Measurements from ENCODE around the gene TEKT4.

Gene TEKT4

DNA sequence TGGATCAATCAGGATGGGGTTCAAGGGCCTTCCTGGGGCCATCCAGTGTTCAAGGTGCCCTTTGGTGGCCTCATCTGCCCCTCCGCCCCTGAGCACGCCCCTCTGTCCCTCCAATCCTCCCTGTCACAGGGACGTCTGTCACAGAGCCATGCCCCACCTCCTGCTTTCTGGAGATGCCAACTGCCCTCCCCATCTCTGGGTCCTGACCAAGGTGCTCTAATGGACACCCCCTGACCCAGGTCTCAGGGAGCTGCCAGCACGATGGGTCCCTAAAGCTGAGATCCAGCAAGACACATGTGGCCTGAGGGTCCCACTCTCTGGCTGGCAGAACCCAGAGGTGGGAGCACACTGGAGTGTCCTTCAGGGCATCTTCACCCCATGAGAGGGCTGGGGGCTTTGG lies 2.1 kb upstream of the TEKT4 start:
- peaks cover 13% of the 10 kb centered on the region for H3K4me1 ChIP-seq (ENCODE audit: insufficient read depth, insufficient read length)
- no peak overlapping the region for H3K9ac ChIP-seq (ENCODE audit: insufficient read length, low read depth)
- H3K27me3 ChIP-seq (ENCODE audit: insufficient read depth, insufficient read length), result peaks cover 97% of the 10 kb centered on the region
- no peak for DNase-seq (ENCODE audit: low read depth, low spot score)
- no peak overlapping the region for H3K4me3 ChIP-seq (ENCODE audit: insufficient read length, low read depth)
- H3K9me3 ChIP-seq (ENCODE audit: insufficient read depth, low read length), result no peaks in the 10 kb centered on the region
- no peaks in the 10 kb centered on the region for H3K36me3 ChIP-seq (ENCODE audit: insufficient read depth, insufficient read length, low read length)
- no peak for TF ChIP-seq SUZ12 (IDR thresholded peaks at IDR 0.05; ENCODE audit: extremely low read depth, insufficient read depth, insufficient read length)
- no peak for TF ChIP-seq ZNF274 (IDR thresholded peaks at IDR 0.05; ENCODE audit: low read depth, low read length)
- TF ChIP-seq YY1 (IDR thresholded peaks at IDR 0.05; ENCODE audit: insufficient read depth, insufficient read length), result no peak

- no peak for TF ChIP-seq ZNF274 (IDR thresholded peaks at IDR 0.05; ENCODE audit: low read depth, low read length)
- TF ChIP-seq SUZ12 (IDR thresholded peaks at IDR 0.05; ENCODE audit: extremely low read depth, insufficient read depth, insufficient read length), result no peak
- no peak for TF ChIP-seq YY1 (IDR thresholded peaks at IDR 0.05; ENCODE audit: insufficient read depth, insufficient read length)
- DNase-seq (ENCODE audit: low read depth, low spot score), result no peak
- H3K4me3 ChIP-seq (ENCODE audit: insufficient read length, low read depth), result peak overlapping the region; percentile 65
- no peaks in the 10 kb centered on the region for H3K36me3 ChIP-seq (ENCODE audit: insufficient read depth, insufficient read length, low read length)
- H3K9me3 ChIP-seq (ENCODE audit: insufficient read depth, low read length), result peaks cover 4% of the 10 kb centered on the region; the same call in 1 of the 2 replicates
- peak overlapping the region; percentile 57 for H3K9ac ChIP-seq (ENCODE audit: insufficient read length, low read depth)
- H3K27me3 ChIP-seq (ENCODE audit: insufficient read depth, insufficient read length), result peaks cover 90% of the 10 kb centered on the region
- H3K4me1 ChIP-seq (ENCODE audit: insufficient read depth, insufficient read length), result peaks cover 13% of the 10 kb centered on the region
Measured at GRCh38 chr2:94869552-94870439, 1.4 kb upstream of the TEKT4 start.

- Histone ChIP-seq H3K9ac (ENCODE audit: insufficient read length, low read depth) (peak overlapping the region; percentile 57), H3K4me3 (ENCODE audit: insufficient read length, low read depth) (peak overlapping the region; percentile 65), H3K9me3 (ENCODE audit: insufficient read depth, low read length) (peaks cover 10% of the 10 kb centered on the region; the same call in 1 of the 2 replicates), H3K27me3 (ENCODE audit: insufficient read depth, insufficient read length) (peaks cover 82% of the 10 kb centered on the region), H3K36me3 (ENCODE audit: insufficient read depth, insufficient read length, low read length) (no peaks in the 10 kb centered on the region), H3K4me1 (ENCODE audit: insufficient read depth, insufficient read length) (peaks cover 13% of the 10 kb centered on the region)
- no peak for DNase-seq (ENCODE audit: low read depth, low spot score)
- no peak for TF ChIP-seq ZNF274 (IDR thresholded peaks at IDR 0.05; ENCODE audit: low read depth, low read length)
- TF ChIP-seq YY1 (IDR thresholded peaks at IDR 0.05; ENCODE audit: insufficient read depth, insufficient read length), result no peak
- no peak for TF ChIP-seq SUZ12 (IDR thresholded peaks at IDR 0.05; ENCODE audit: extremely low read depth, insufficient read depth, insufficient read length)
Measured at GRCh38 chr2:94870440-94871225, 597 bp upstream of the TEKT4 start.

DNA sequence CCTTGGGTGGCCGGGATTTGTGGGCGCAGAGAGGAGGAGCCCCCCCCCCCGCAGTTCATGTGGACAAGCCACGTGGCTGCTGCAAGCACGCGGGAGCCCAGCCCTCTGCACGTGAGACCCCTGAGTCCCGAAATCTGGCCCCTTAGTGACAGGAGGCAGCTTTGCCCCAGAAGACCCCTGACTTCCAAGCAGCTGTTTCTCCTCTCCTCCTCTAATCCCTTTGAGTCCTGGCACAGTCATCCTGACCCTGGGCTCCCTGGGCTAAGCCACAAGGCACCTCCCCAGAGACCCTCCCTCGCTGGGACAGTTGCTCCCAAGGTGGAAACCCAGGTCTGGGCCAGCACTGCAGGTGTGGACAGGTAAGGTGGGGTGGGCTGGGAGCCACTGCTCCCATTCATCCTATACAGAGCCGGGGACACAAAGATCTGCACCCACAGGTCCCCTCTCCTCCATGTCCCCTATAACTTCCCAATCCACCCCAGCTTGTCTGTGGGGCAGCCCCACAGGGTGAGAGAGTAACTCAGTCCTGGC lies 923 bp downstream of the TEKT4 start:
- Histone ChIP-seq H3K4me1 (ENCODE audit: insufficient read depth, insufficient read length) (peaks cover 13% of the 10 kb centered on the region), H3K9me3 (ENCODE audit: insufficient read depth, low read length) (peaks cover 10% of the 10 kb centered on the region; the same call in 1 of the 2 replicates), H3K36me3 (ENCODE audit: insufficient read depth, insufficient read length, low read length) (no peaks in the 10 kb centered on the region), H3K9ac (ENCODE audit: insufficient read length, low read depth) (no peak overlapping the region), H3K4me3 (ENCODE audit: insufficient read length, low read depth) (no peak overlapping the region), H3K27me3 (ENCODE audit: insufficient read depth, insufficient read length) (peaks cover 67% of the 10 kb centered on the region)
- TF ChIP-seq YY1 (IDR thresholded peaks at IDR 0.05; ENCODE audit: insufficient read depth, insufficient read length), result no peak
- no peak for TF ChIP-seq SUZ12 (IDR thresholded peaks at IDR 0.05; ENCODE audit: extremely low read depth, insufficient read depth, insufficient read length)
- TF ChIP-seq ZNF274 (IDR thresholded peaks at IDR 0.05; ENCODE audit: low read depth, low read length), result no peak
- DNase-seq (ENCODE audit: low read depth, low spot score), result no peak

DNA sequence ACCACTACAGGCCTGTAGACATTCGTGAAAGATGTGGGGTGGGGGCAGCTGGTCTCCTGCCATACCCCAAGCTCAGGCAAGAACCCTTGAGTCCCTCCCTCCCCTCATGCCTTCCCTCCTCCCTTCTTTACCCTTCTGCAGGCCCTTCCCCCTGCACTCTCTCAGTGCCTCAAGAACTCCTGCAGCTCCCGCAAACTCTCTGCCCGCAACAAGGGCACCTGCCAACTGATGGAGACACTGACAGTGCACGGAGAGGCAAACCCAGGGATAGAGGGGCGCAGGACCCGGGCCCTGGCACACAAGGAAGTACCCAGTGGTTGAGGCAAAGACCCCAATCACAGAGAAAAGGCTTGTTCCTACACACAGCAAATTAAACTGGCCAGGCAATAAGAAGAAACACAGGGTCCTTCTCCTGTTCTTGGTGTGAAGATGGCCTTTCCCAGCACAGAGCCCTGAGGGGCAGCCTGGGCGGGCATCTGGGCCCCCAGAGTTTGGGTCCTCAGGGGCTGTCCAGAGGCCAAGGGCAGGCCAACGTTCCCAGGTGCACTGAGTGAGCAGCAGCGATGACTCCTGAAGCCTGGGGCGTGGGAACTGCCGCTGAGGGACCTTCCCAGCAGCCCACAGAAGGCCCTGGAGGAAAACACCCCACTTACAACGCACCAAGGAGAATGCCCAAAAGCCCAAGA lies 1.6 kb downstream of the TEKT4 start:
- H3K27me3 ChIP-seq (ENCODE audit: insufficient read depth, insufficient read length), result peaks cover 61% of the 10 kb centered on the region
- no peak overlapping the region for H3K4me3 ChIP-seq (ENCODE audit: insufficient read length, low read depth)
- H3K9me3 ChIP-seq (ENCODE audit: insufficient read depth, low read length), result peaks cover 10% of the 10 kb centered on the region; the same call in 1 of the 2 replicates
- peaks cover 13% of the 10 kb centered on the region for H3K4me1 ChIP-seq (ENCODE audit: insufficient read depth, insufficient read length)
- no peak for TF ChIP-seq SUZ12 (IDR thresholded peaks at IDR 0.05; ENCODE audit: extremely low read depth, insufficient read depth, insufficient read length)
- no peak for TF ChIP-seq ZNF274 (IDR thresholded peaks at IDR 0.05; ENCODE audit: low read depth, low read length)
- no peak for TF ChIP-seq YY1 (IDR thresholded peaks at IDR 0.05; ENCODE audit: insufficient read depth, insufficient read length)
- no peak overlapping the region for H3K9ac ChIP-seq (ENCODE audit: insufficient read length, low read depth)
- no peaks in the 10 kb centered on the region for H3K36me3 ChIP-seq (ENCODE audit: insufficient read depth, insufficient read length, low read length)
- DNase-seq (ENCODE audit: low read depth, low spot score), result no peak

DNA sequence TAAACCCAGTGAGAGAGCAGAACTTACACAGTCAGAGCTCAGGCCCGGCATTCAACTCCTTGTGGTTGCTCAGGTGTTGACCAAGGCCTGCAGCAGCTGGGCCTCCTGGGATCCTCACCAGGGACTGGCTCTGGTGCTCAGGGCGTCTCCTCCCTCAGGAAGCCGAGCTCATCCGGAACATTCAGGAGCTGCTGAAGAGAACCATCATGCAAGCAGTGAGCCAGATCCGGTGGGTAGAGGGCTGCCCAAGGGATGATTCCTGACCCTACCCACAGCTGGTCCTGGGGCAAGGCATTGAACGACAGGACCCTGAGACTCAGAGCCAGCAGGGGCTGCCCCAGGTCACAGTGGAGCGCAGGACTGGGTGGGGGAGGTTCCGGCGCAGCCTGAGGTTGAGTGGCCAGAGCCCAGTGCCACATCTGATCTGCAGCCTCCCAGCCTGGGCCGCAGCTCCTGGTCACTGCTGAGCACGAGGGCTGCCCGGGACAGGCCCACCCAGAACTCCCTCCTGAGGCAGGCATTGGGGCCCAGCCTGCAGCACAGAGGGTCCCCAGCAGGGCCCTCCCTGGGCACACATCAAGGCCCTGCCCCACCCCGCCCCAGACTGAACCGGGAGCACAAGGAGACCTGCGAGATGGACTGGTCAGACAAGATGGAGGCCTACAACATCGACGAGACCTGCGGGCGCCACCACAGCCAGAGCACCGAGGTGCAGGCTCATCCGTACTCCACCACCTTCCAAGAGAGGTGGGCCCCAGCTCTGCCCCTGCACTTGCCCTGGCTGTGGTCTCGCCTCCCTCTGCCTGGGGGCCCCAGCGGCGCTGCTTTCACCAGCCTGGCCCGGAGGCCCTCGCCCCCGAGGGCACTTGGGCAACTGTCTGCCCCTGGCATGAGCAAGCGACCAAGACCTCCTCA lies 2.4 kb downstream of the TEKT4 start:
- Histone ChIP-seq H3K4me3 (ENCODE audit: insufficient read length, low read depth) (no peak overlapping the region), H3K9me3 (ENCODE audit: insufficient read depth, low read length) (peaks cover 10% of the 10 kb centered on the region; the same call in 1 of the 2 replicates), H3K4me1 (ENCODE audit: insufficient read depth, insufficient read length) (peaks cover 15% of the 10 kb centered on the region), H3K27me3 (ENCODE audit: insufficient read depth, insufficient read length) (peaks cover 54% of the 10 kb centered on the region), H3K36me3 (ENCODE audit: insufficient read depth, insufficient read length, low read length) (no peaks in the 10 kb centered on the region), H3K9ac (ENCODE audit: insufficient read length, low read depth) (peak overlapping the region; percentile 34)
- no peak for DNase-seq (ENCODE audit: low read depth, low spot score)
- TF ChIP-seq ZNF274 (IDR thresholded peaks at IDR 0.05; ENCODE audit: low read depth, low read length) (no peak), YY1 (IDR thresholded peaks at IDR 0.05; ENCODE audit: insufficient read depth, insufficient read length) (no peak), SUZ12 (IDR thresholded peaks at IDR 0.05; ENCODE audit: extremely low read depth, insufficient read depth, insufficient read length) (no peak)
